Measurements from ENCODE around the gene IGF2R.

Gene IGF2R

DNA sequence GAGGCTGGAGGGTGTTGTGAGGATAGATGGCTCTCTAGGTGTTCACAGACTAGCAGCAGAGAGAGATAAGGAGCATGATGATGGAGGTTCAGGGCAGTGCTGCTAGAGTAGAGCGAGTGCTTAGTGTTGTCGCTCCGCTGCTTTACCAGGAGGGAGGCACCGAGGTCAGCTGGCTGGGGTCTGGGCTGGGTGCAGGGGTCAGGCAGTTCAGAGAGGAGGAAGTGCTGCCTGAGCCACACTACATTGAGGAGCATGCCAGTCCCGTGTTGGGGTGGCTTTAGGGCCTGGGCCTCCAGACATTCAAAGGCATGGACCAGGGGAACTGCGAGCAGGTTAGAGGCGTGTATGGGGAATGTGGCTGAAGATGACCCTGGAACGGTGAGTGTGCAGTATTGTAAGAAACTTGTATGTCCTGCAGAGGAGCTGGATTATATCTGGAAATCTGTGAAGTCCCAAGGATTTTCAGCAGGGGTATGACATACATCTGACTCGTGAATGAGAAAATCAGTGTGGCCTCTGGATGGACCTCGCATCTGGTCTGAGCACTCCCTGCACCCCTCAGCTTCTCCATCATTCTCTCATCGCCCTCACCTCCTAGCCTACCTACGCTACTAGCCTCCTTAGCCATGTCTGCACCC is 66.9 kb downstream of the IGF2R start:
- Histone ChIP-seq H4K20me1 (peaks cover 0 to 100% (median 7%) of the 10 kb centered on the region in 11 experiments; a peak in 11 of 22 replicates), H3K27ac (no peak overlapping the region), H3K27me3 (no peaks in the 10 kb centered on the region), H3K4me1 (peaks cover 0 to 3% (median under 1%) of the 10 kb centered on the region in 10 experiments; a peak in 6 of 20 replicates), H3K9ac (no peak overlapping the region), H3K9me3 (replicated peaks in 1 of 11) (no peaks in the 10 kb centered on the region), H3K4me2 (no peak overlapping the region), H3K4me3 (no peak overlapping the region), H3K36me3 (peaks cover 75 to 100% (median 91%) of the 10 kb centered on the region in 11 experiments)
- no peak for TF ChIP-seq Cebpa-rat (IDR thresholded peaks at IDR 0.05)

DNA sequence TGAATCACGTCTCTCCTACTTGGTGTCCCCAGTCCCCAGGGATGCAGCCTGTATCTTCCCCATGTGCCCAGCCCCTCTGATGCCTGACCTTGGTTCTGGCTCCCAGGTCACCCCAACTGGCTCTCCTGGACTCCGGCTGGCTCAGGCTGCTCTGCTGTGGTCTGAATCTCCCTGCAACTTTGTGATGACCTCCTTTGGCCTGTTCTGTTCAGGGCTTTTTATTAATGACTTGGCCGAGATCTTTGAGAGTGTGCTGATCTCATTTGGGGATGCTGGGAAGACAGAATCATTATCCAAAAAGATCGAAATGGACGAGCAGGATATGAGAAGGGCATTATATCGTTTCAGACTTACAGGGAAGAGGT is 67.4 kb downstream of the IGF2R start:
- Histone ChIP-seq H3K4me3 (no peak overlapping the region), H3K4me2 (no peak overlapping the region), H3K4me1 (no peaks in the 10 kb centered on the region), H3K27ac (no peak overlapping the region), H3K36me3 (peaks cover 75 to 100% (median 91%) of the 10 kb centered on the region in 11 experiments), H3K27me3 (no peaks in the 10 kb centered on the region), H3K9ac (no peak overlapping the region), H4K20me1 (peaks cover 0 to 100% (median 10%) of the 10 kb centered on the region in 11 experiments; a peak in 11 of 22 replicates), H3K9me3 (replicated peaks in 1 of 11) (no peaks in the 10 kb centered on the region)
- no peak for TF ChIP-seq Cebpa-rat (IDR thresholded peaks at IDR 0.05)

DNA sequence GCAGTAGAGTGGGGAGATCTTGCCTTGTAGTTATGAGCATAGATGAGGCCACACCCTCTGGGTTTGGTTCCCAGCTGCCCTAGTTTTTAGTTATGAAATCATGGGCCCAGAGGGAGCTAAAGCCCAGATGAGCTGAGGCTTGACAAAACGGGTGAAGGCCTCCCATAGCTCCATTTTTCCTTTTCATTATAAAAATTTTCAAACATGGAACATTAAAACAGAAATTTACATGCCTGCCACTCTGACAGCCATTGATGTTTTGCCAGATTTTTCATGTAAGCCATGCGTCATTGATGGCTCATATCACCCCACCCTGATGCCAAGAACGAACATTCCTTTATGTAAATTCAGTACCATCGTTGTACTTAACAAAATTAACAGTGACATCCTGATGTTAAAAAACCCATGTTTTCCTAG is 67.9 kb downstream of the IGF2R start:
- Histone ChIP-seq H3K9me3 (replicated peaks in 1 of 11) (no peaks in the 10 kb centered on the region), H3K4me3 (no peak overlapping the region), H3K4me1 (no peaks in the 10 kb centered on the region), H3K27ac (no peak overlapping the region), H3K27me3 (no peaks in the 10 kb centered on the region), H4K20me1 (peaks cover 0 to 100% (median 10%) of the 10 kb centered on the region in 11 experiments; a peak in 11 of 22 replicates), H3K9ac (no peak overlapping the region), H3K4me2 (no peak overlapping the region), H3K36me3 (peaks cover 75 to 100% (median 91%) of the 10 kb centered on the region in 11 experiments)
- no peak for TF ChIP-seq Cebpa-rat (IDR thresholded peaks at IDR 0.05)

DNA sequence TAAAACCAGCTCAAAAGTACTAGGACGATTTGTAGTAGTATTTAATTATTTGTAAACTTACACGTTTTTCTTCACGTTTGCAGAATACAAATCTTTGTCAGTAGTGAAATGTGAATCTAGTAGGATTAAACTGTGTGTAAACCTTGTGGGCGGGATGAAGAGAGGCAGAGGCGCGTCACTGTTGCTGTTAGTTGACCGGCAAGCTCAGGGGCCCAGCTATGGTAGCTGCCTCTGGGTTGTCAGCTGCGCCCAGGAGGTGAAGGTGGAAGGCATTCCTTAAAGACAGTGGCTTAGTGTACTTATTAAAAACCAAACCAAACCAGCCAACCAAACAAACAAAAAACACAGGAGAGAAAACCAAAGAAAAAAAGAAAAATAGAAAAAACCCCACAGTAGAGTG is 69.6 kb downstream of the IGF2R start:
- H4K20me1 ChIP-seq, result peaks cover 0 to 100% (median 11%) of the 10 kb centered on the region in 11 experiments; a peak in 11 of 22 replicates
- H3K36me3 ChIP-seq, result peaks cover 75 to 100% (median 91%) of the 10 kb centered on the region in 11 experiments
- H3K9ac ChIP-seq, result no peak overlapping the region
- H3K4me2 ChIP-seq, result no peak overlapping the region
- H3K27ac ChIP-seq, result no peak overlapping the region
- TF ChIP-seq Cebpa-rat (IDR thresholded peaks at IDR 0.05), result no peak
- H3K4me3 ChIP-seq, result no peak overlapping the region
- H3K9me3 ChIP-seq (replicated peaks in 1 of 11), result no peaks in the 10 kb centered on the region
- H3K4me1 ChIP-seq, result no peaks in the 10 kb centered on the region
- no peaks in the 10 kb centered on the region for H3K27me3 ChIP-seq

DNA sequence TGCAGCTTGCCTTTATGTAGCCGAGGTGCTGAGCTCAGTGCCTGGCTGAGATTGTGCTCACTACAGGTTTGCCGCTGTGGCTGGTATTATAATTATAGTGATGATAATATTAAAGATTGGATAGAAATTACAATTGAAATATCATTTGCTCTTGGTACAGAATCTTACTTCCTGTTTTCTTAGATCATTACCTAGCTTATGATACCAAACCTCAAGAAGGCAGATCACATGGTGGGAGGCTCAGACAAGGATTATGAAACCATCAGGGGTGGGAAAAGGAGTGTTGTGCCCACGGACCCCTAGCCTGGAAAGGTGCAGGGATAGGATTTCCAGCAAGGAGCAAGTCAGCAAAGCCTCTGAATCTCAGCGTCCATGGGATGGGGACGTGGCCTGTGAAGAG is 70.6 kb downstream of the IGF2R start:
- Histone ChIP-seq H3K4me3 (no peak overlapping the region), H3K27ac (no peak overlapping the region), H3K36me3 (peaks cover 75 to 100% (median 91%) of the 10 kb centered on the region in 11 experiments), H3K9ac (no peak overlapping the region), H3K27me3 (no peaks in the 10 kb centered on the region), H3K4me2 (no peak overlapping the region), H3K4me1 (no peaks in the 10 kb centered on the region), H3K9me3 (replicated peaks in 1 of 11) (no peaks in the 10 kb centered on the region), H4K20me1 (peaks cover 0 to 100% (median 11%) of the 10 kb centered on the region in 11 experiments; a peak in 11 of 22 replicates)
- no peak for TF ChIP-seq Cebpa-rat (IDR thresholded peaks at IDR 0.05)

DNA sequence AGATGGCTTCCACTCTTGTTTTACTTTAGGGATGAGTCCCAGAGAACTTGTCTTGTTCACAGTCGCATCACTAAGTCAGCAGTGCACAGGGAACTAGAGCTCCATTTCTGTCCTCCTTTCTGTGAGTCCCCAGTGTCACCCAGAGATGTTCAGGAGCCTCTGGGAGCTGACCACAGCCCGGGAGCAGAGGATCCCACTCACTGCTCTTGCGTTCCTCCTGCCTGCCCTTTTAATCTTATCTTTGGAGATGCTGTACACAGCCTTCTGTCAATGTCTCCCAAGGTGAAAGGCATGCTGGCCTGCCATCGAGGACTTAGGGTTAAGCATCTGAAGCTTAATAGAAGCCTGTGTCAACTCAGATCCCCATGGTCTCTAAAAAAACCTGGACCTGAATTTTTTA is 71.2 kb downstream of the IGF2R start:
- peaks cover 0 to 100% (median 11%) of the 10 kb centered on the region in 11 experiments; a peak in 11 of 22 replicates for H4K20me1 ChIP-seq
- no peak overlapping the region for H3K27ac ChIP-seq
- no peak overlapping the region for H3K4me2 ChIP-seq
- H3K9ac ChIP-seq, result no peak overlapping the region
- peaks cover 73 to 100% (median 91%) of the 10 kb centered on the region in 11 experiments for H3K36me3 ChIP-seq
- no peaks in the 10 kb centered on the region for H3K4me1 ChIP-seq
- H3K27me3 ChIP-seq, result no peaks in the 10 kb centered on the region
- H3K9me3 ChIP-seq (replicated peaks in 1 of 11), result no peaks in the 10 kb centered on the region
- H3K4me3 ChIP-seq, result no peak overlapping the region
- no peak for TF ChIP-seq Cebpa-rat (IDR thresholded peaks at IDR 0.05)

DNA sequence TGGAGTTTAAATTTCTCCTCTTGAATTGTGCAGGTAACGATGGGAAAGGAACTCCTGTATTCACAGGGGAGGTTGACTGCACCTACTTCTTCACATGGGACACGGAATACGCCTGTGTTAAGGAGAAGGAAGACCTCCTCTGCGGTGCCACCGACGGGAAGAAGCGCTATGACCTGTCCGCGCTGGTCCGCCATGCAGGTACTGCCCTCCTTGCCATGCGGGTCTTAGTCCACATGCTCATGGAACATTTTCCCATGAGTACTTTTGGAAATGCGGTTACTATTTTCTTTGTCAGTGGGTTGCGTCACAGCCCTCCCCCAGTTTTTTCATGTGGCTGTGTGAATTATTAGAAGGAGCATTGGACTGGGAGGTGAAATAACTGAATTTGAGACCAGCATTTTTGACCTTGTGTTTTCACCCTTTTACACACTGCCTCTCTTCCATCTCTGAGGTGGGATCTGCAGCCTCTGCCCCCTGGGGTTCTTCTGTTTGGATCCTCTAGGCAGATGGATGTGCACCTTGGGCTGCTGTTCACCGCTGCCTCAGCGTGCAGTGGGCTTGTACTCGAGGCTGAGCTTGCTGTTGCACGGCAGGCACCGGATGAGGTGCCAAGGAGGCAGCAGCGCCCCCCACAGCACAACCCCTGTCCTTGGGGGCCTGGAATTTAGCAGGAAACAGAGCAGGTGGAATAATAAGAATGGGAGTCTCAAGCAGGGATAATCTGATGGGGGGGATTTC is 71.8 kb downstream of the IGF2R start:
- Histone ChIP-seq H3K4me2 (no peak overlapping the region), H3K9me3 (replicated peaks in 1 of 11) (no peaks in the 10 kb centered on the region), H3K36me3 (peaks cover 73 to 100% (median 91%) of the 10 kb centered on the region in 11 experiments), H3K4me1 (no peaks in the 10 kb centered on the region), H4K20me1 (peaks cover 0 to 100% (median 11%) of the 10 kb centered on the region in 11 experiments; a peak in 11 of 22 replicates), H3K27ac (no peak overlapping the region), H3K4me3 (no peak overlapping the region), H3K27me3 (no peaks in the 10 kb centered on the region), H3K9ac (no peak overlapping the region)
- no peak for TF ChIP-seq Cebpa-rat (IDR thresholded peaks at IDR 0.05)

DNA sequence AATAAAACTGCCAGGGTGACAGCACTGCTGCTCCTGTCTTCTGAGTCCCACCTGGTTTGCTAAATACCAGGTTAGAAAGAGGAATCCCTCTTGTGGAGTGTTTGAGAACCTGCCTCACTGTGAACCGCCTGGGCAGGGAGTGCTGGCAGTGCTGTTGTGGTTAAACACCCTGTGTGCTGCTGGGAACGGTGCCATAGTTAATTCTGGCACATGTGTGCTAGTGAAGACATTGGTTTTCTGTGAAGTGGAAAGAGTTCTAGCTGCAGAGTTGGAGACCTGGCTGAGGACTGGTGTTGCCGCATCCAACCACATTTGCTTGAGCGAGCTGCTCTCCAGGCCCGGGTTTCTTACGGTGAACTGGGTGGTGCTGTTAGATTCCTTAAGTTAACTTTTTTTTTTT is 72.7 kb downstream of the IGF2R start:
- H3K36me3 ChIP-seq, result peaks cover 73 to 100% (median 91%) of the 10 kb centered on the region in 11 experiments
- no peak overlapping the region for H3K4me2 ChIP-seq
- H3K9ac ChIP-seq, result no peak overlapping the region
- no peak overlapping the region for H3K4me3 ChIP-seq
- H3K27me3 ChIP-seq, result no peaks in the 10 kb centered on the region
- no peaks in the 10 kb centered on the region for H3K9me3 ChIP-seq (replicated peaks in 1 of 11)
- peaks cover 0 to 100% (median 11%) of the 10 kb centered on the region in 11 experiments; a peak in 12 of 22 replicates for H4K20me1 ChIP-seq
- no peak overlapping the region for H3K27ac ChIP-seq
- TF ChIP-seq Cebpa-rat (IDR thresholded peaks at IDR 0.05), result no peak
- H3K4me1 ChIP-seq, result no peaks in the 10 kb centered on the region

DNA sequence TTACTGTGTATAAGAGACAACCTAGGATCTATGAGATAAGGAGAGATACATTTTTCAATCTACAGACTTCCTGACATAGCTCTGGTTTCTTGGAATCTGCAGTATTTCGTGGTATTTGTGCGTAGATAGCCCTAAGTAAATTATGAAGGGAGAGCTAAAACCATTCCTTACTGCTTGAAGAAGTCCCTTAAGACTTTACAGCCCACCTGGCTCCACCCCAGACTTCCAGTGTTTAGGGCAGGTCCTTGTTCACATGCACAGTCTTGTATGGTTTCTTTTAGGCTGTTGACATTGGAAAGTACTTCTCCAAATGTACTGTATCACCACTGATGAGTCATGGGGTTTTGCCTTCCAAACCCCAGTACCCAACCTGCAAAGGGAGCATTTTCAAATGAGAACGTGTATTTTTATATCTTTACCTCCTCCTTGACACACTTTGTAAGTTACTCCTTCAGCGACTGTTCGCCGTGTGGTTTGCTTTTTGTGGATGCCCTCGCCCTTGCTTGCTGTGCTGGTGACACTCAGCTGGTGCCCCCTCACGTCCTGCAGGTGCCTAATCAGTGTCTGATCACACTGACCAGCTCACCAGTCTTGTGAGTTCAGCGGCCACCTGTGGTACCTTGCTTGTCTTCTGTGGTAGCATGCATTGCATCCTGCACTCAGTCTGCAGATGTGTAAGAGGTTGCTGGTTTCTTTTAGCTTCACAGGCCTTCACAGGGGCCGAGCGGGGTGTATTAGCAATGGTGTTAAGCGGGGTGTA is 73.3 kb downstream of the IGF2R start:
- Histone ChIP-seq H3K4me2 (no peak overlapping the region), H3K4me3 (no peak overlapping the region), H3K4me1 (no peaks in the 10 kb centered on the region), H3K9ac (no peak overlapping the region), H3K27ac (no peak overlapping the region), H3K36me3 (peaks cover 78 to 100% (median 91%) of the 10 kb centered on the region in 11 experiments), H3K9me3 (replicated peaks in 1 of 11) (no peaks in the 10 kb centered on the region), H3K27me3 (no peaks in the 10 kb centered on the region), H4K20me1 (peaks cover 0 to 100% (median 11%) of the 10 kb centered on the region in 11 experiments; a peak in 13 of 22 replicates)
- no peak for TF ChIP-seq Cebpa-rat (IDR thresholded peaks at IDR 0.05)

All from BLaER1 treated with 17β-estradiol and CSF1 and Interleukin-3, amounts not matched to agents 10 nM and 100 nM (cell line).